GM23338 (cell line): ENCODE results near the gene MYD88. TPM values are rescaled to one million over a fixed set of nuclear protein-coding genes. Genes with fewer than 3 reads are reported as not detected.

Experiments used
- ATAC-seq: fragments of 200-7000 bp; cut with Tn5 transposase; 3 replicates; pipeline ENCODE4 v1.9.1; 2020
- DNase-seq: peaks from one replicate; pipeline ENCODE4 v3.0.0-alpha.2; 2015; ENCODE audit warnings: low spot score
- H2AFZ ChIP-seq: fragments of 200-600 bp; sonication (generic); 2 replicates; pipeline ENCODE4 v1.8.0; 2016; ENCODE audit warnings: antibody characterized with exemption, mild to moderate bottlenecking, moderate library complexity
- H3F3A ChIP-seq: fragments of 200-600 bp; sonication (generic); replicated peaks from 2 replicates; pipeline ENCODE4 v1.8.0; 2017; ENCODE audit warnings: antibody characterized with exemption, mixed run types, low read depth
- H3K27ac ChIP-seq: fragments of 200-600 bp; sonication (generic); 2 replicates; pipeline ENCODE4 v1.6.1; 2016; ENCODE audit warnings: low read depth
- H3K27me3 ChIP-seq: fragments of 200-600 bp; sonication (generic); 2 replicates; pipeline ENCODE4 v1.8.0; 2016; ENCODE audit warnings: mild to moderate bottlenecking, mixed run types, moderate library complexity; ENCODE audit not compliant: insufficient read depth
- H3K36me3 ChIP-seq: fragments of 200-600 bp; sonication (generic); 2 replicates; pipeline ENCODE4 v1.8.0; 2016; ENCODE audit warnings: mild to moderate bottlenecking; ENCODE audit not compliant: insufficient read depth
- H3K4me1 ChIP-seq: fragments of 200-600 bp; sonication (generic); 2 replicates; pipeline ENCODE4 v1.8.0; 2016; ENCODE audit warnings: mild to moderate bottlenecking, moderate library complexity; ENCODE audit not compliant: insufficient read depth
- H3K4me2 ChIP-seq: fragments of 200-600 bp; sonication (generic); 2 replicates; pipeline ENCODE4 v1.7.1; 2017; ENCODE audit warnings: mixed run types
- H3K4me3 ChIP-seq: fragments of 200-600 bp; sonication (generic); 2 replicates; pipeline ENCODE4 v1.6.1; 2016; ENCODE audit warnings: mixed run types
- H3K79me2 ChIP-seq: fragments of 200-600 bp; sonication (generic); replicated peaks from 2 replicates; pipeline ENCODE4 v1.8.0; 2017; ENCODE audit warnings: mild to moderate bottlenecking; ENCODE audit not compliant: insufficient read depth
- H3K9me2 ChIP-seq: fragments of 200-600 bp; sonication (generic); 2 replicates; pipeline ENCODE4 v1.8.0; 2017; ENCODE audit not compliant: insufficient read depth
- H4K20me1 ChIP-seq: fragments of 200-600 bp; sonication (generic); replicated peaks from 2 replicates; pipeline ENCODE4 v1.8.0; 2017; ENCODE audit warnings: mild to moderate bottlenecking; ENCODE audit not compliant: insufficient read depth
- H3K27ac Mint-ChIP-seq: 2 replicates; pipeline ENCODE4 v1.8.0; 2020; ENCODE audit warnings: inconsistent platforms, mild to moderate bottlenecking, moderate library complexity, mixed read lengths
- H3K27me3 Mint-ChIP-seq: 3 replicates; pipeline ENCODE4 v1.8.0; 2022; ENCODE audit warnings: low read depth, mild to moderate bottlenecking, moderate library complexity, mixed read lengths, inconsistent platforms; ENCODE audit not compliant: insufficient read depth, poor library complexity
- H3K36me3 Mint-ChIP-seq: 3 replicates; pipeline ENCODE4 v1.8.0; 2021; ENCODE audit warnings: low read depth, mild to moderate bottlenecking, inconsistent platforms, moderate library complexity, mixed read lengths
- H3K4me1 Mint-ChIP-seq: 3 replicates; pipeline ENCODE4 v1.8.0; 2020; ENCODE audit warnings: mild to moderate bottlenecking, inconsistent platforms, mixed read lengths
- H3K4me3 Mint-ChIP-seq: 3 replicates; pipeline ENCODE4 v1.8.0; 2021; ENCODE audit warnings: moderate library complexity, mild to moderate bottlenecking, inconsistent platforms, mixed read lengths
- H3K9me3 Mint-ChIP-seq: 3 replicates; pipeline ENCODE4 v1.8.0; 2020; ENCODE audit warnings: moderate library complexity, mild to moderate bottlenecking, inconsistent platforms, mixed read lengths
- CREB1 ChIP-seq: fragments of 250-450 bp; sonication (Bioruptor Pico); IDR thresholded peaks from 2 replicates; pipeline ENCODE4 v1.5.0; 2020; ENCODE audit warnings: low read depth, mild to moderate bottlenecking, moderate library complexity
- CTCF ChIP-seq, 2 experiments: fragments of 200-600 bp in 1 of 2; sonication (generic) in 1 of 2; conservative IDR thresholded peaks; 2 replicates each; pipeline versions ENCODE4 v1.5.1 to v1.6.1; 2016 to 2017; ENCODE audit warnings: antibody characterized with exemption in 2 of 2, low read depth in 2 of 2, mild to moderate bottlenecking in 2 of 2, moderate library complexity in 1 of 2
- ETS1 ChIP-seq: IDR thresholded peaks from 2 replicates; pipeline ENCODE4 v1.6.1; 2016; ENCODE audit warnings: antibody characterized with exemption
- EZH2 ChIP-seq: fragments of 200-600 bp; sonication (generic); IDR thresholded peaks from one replicate; pipeline ENCODE4 v1.8.0; 2017; ENCODE audit warnings: antibody characterized with exemption, mild to moderate bottlenecking, low read depth; ENCODE audit not compliant: unreplicated experiment
- EZH2phosphoT487 ChIP-seq: fragments of 200-600 bp; sonication (generic); IDR thresholded peaks from one replicate; pipeline ENCODE4 v1.8.1; 2018; ENCODE audit warnings: antibody characterized with exemption; ENCODE audit not compliant: unreplicated experiment
- JUNB ChIP-seq: IDR thresholded peaks from one replicate; pipeline ENCODE4 v1.6.1; 2016; ENCODE audit warnings: antibody characterized with exemption; ENCODE audit not compliant: unreplicated experiment
- NANOG ChIP-seq: IDR thresholded peaks from 2 replicates; pipeline ENCODE4 v1.6.1; 2016; ENCODE audit warnings: antibody characterized with exemption, borderline replicate concordance
- POLR2AphosphoS5 ChIP-seq: IDR thresholded peaks from 2 replicates; pipeline ENCODE4 v1.6.1; 2016; ENCODE audit warnings: antibody characterized with exemption, low read depth
- REST ChIP-seq: IDR thresholded peaks from one replicate; pipeline ENCODE4 v1.6.1; 2018; ENCODE audit warnings: antibody characterized with exemption; ENCODE audit not compliant: unreplicated experiment
- STAT1 ChIP-seq: IDR thresholded peaks from one replicate; pipeline ENCODE4 v1.6.1; 2016; ENCODE audit warnings: antibody characterized with exemption; ENCODE audit not compliant: unreplicated experiment
- ZNF114 ChIP-seq: fragments of 250-450 bp; sonication (Bioruptor Pico); IDR thresholded peaks from 2 replicates; pipeline ENCODE4 v1.5.0; 2020; ENCODE audit warnings: mild to moderate bottlenecking, moderate library complexity
- ZNF331 ChIP-seq: fragments of 250-450 bp; sonication (Bioruptor Pico); IDR thresholded peaks from 2 replicates; pipeline ENCODE4 v1.5.0; 2020; ENCODE audit warnings: low read depth, mild to moderate bottlenecking, moderate library complexity
- ZNF462 ChIP-seq: fragments of 250-450 bp; sonication (Bioruptor Pico); IDR thresholded peaks from 2 replicates; pipeline ENCODE4 v1.5.0; 2020; ENCODE audit warnings: mild to moderate bottlenecking, moderate library complexity
- polyA plus RNA-seq: library from polyadenylated mRNA; unstranded; fragments of >200 nt; fragmentation: Nextera tagmentation; extraction: Ambion mirVana; gene quantifications from 2 replicates; pipeline ENCODE4 v1.2.1, GENCODE V29; 2016
- total RNA-seq: library from RNA; depleted of rRNA; stranded (reverse); fragments of >200 nt; shearing (Covaris generic); gene quantifications from 2 replicates; pipeline ENCODE4 v1.2.3, GENCODE V29; 2014

The MYD88 gene
- total and polyA plus RNA-seq, 2 experiments from 2014 or later, result 15.5 to 26.0 TPM

GRCh38 chr3:38102444-38102814 lies 36.0 kb upstream of the MYD88 start:
- TF ChIP-seq POLR2AphosphoS5, result no peak
- no peak for TF ChIP-seq ZNF114 (CRISPR knock-in tag)
- no peak for TF ChIP-seq ETS1
- no peak for TF ChIP-seq ZNF462 (CRISPR knock-in tag)
- no peak for TF ChIP-seq ZNF331
- TF ChIP-seq JUNB, result no peak
- no peak for TF ChIP-seq CTCF (conservative IDR thresholded peaks at IDR 0.05; ENCODE audit: low read depth in 2 of 2)
- TF ChIP-seq EZH2, result no peak
- no peak for TF ChIP-seq STAT1
- no peak for TF ChIP-seq REST
- no peak for TF ChIP-seq NANOG
- TF ChIP-seq CREB1, result no peak
- TF ChIP-seq EZH2phosphoT487, result no peak
- Mint-ChIP-seq H3K4me3 (no peak overlapping the region; the same call in 2 of the 3 replicates), H3K4me1 (peaks cover 33% of the 10 kb centered on the region), H3K9me3 (peaks cover 8% of the 10 kb centered on the region; the same call in 2 of the 3 replicates), H3K36me3 (no peaks in the 10 kb centered on the region), H3K27me3 (peaks cover 7% of the 10 kb centered on the region), H3K27ac (no peak overlapping the region)
- Histone ChIP-seq H3K36me3 (no peaks in the 10 kb centered on the region), H4K20me1 (no peaks in the 10 kb centered on the region), H3K4me2 (no peak overlapping the region), H3K9me2 (no peaks in the 10 kb centered on the region), H3K27me3 (no peaks in the 10 kb centered on the region), H3K4me1 (peaks cover 13% of the 10 kb centered on the region), H3K4me3 (no peak overlapping the region), H3K79me2 (no peaks in the 10 kb centered on the region), H2AFZ (no peak overlapping the region), H3F3A (no peaks in the 10 kb centered on the region), H3K27ac (no peak overlapping the region)
- no peak for DNase-seq
- no peak for ATAC-seq
